Cardiac muscle cell (in vitro differentiated cells and primary cell): ENCODE results near the gene SHANK1. TPM values are rescaled to one million over a fixed set of nuclear protein-coding genes. Genes with fewer than 3 reads are reported as not detected.

Experiments used
- DNase-seq, 2 donors: peaks; one replicate each; pipeline versions ENCODE4 v3.0.0 to v3.0.0-alpha.2; 2010 to 2017; ENCODE audit warnings: low read depth in 1 of 2, low spot score in 1 of 2
- H3K27ac ChIP-seq: fragments of 200-600 bp; sonication (generic); 2 replicates; pipeline ENCODE4 v1.5.1; 2016
- H3K27me3 ChIP-seq: fragments of 200-600 bp; sonication (generic); 2 replicates; pipeline ENCODE4 v1.6.0; 2016; ENCODE audit warnings: control low read depth
- H3K36me3 ChIP-seq: fragments of 200-600 bp; sonication (generic); 2 replicates; pipeline ENCODE4 v1.5.1; 2016; ENCODE audit warnings: control low read depth
- H3K4me1 ChIP-seq: fragments of 200-600 bp; sonication (generic); 2 replicates; pipeline ENCODE4 v1.8.1; 2017; ENCODE audit warnings: low read depth, mild to moderate bottlenecking, mixed run types
- H3K4me3 ChIP-seq: fragments of 200-600 bp; sonication (generic); 2 replicates; pipeline ENCODE4 v1.5.1; 2016; ENCODE audit warnings: mild to moderate bottlenecking
- H3K9me3 ChIP-seq: fragments of 200-600 bp; sonication (generic); 2 replicates; pipeline ENCODE4 v1.5.1; 2017; ENCODE audit warnings: low read depth, mild to moderate bottlenecking, control low read depth
- CTCF ChIP-seq: IDR thresholded peaks from 2 replicates; pipeline ENCODE4 v1.5.1; 2012; ENCODE audit warnings: low read depth, mild to moderate bottlenecking, low read length
- polyA plus RNA-seq: library from polyadenylated mRNA; unstranded; fragments of >200 nt; fragmentation: Nextera tagmentation; extraction: Ambion mirVana; gene quantifications from 2 replicates; pipeline ENCODE4 v1.2.1, GENCODE V29; 2016
- total RNA-seq: library from RNA; depleted of rRNA; stranded (reverse); fragments of >200 nt; gene quantifications from 2 replicates; pipeline ENCODE4 v1.2.3, GENCODE V29; 2016

Gene SHANK1
- total and polyA plus RNA-seq, 2 experiments from 2014 or later = 0.71 to 2.9 TPM

GRCh38 chr19:50716178-50717025 lies 3.2 kb downstream of the SHANK1 start:
- Histone ChIP-seq H3K9me3 (no peaks in the 10 kb centered on the region), H3K4me1 (peaks cover 6% of the 10 kb centered on the region), H3K4me3 (no peak overlapping the region), H3K27ac (no peak overlapping the region), H3K36me3 (no peaks in the 10 kb centered on the region), H3K27me3 (peaks cover 21% of the 10 kb centered on the region)
- DNase-seq = no peak
- TF ChIP-seq CTCF = no peak

GRCh38 chr19:50713556-50714236 lies 5.9 kb downstream of the SHANK1 start:
- Histone ChIP-seq H3K4me1 (peaks cover 6% of the 10 kb centered on the region), H3K36me3 (no peaks in the 10 kb centered on the region), H3K27ac (no peak overlapping the region), H3K27me3 (peaks cover 19% of the 10 kb centered on the region), H3K9me3 (no peaks in the 10 kb centered on the region), H3K4me3 (no peak overlapping the region)
- no peak for DNase-seq
- TF ChIP-seq CTCF = no peak

GRCh38 chr19:50712833-50713232 lies 6.8 kb downstream of the SHANK1 start:
- no peak for TF ChIP-seq CTCF
- DNase-seq = no peak

GRCh38 chr19:50711805-50712204 lies 7.8 kb downstream of the SHANK1 start:
- H3K36me3 ChIP-seq = no peaks in the 10 kb centered on the region
- no peaks in the 10 kb centered on the region for H3K4me1 ChIP-seq
- no peak for DNase-seq
- H3K27me3 ChIP-seq = peaks cover 6% of the 10 kb centered on the region
- no peaks in the 10 kb centered on the region for H3K9me3 ChIP-seq
- no peak overlapping the region for H3K27ac ChIP-seq
- H3K4me3 ChIP-seq = no peak overlapping the region
- TF ChIP-seq CTCF = no peak

More at GRCh38 chr19:50712833-50713232, 6.8 kb downstream of the SHANK1 start:
- peaks cover 11% of the 10 kb centered on the region for H3K27me3 ChIP-seq
- peaks cover under 1% of the 10 kb centered on the region for H3K4me1 ChIP-seq
- no peak overlapping the region for H3K4me3 ChIP-seq
- H3K9me3 ChIP-seq = no peaks in the 10 kb centered on the region
- H3K27ac ChIP-seq = no peak overlapping the region
- no peaks in the 10 kb centered on the region for H3K36me3 ChIP-seq

- no peak for DNase-seq
- H3K4me3 ChIP-seq = no peak overlapping the region
- H3K27ac ChIP-seq = no peak overlapping the region
- no peaks in the 10 kb centered on the region for H3K36me3 ChIP-seq
- peaks cover 6% of the 10 kb centered on the region for H3K27me3 ChIP-seq
- H3K9me3 ChIP-seq = no peaks in the 10 kb centered on the region
- no peaks in the 10 kb centered on the region for H3K4me1 ChIP-seq
- TF ChIP-seq CTCF = no peak
These were observed 8.4 kb downstream of the SHANK1 start for GRCh38 chr19:50711196-50711595.
